Transverse colon (tissue), 3 donors: ENCODE data around the gene ID3.

ENCODE experiments used
- CTCF ChIP-seq, 5 experiments: fragments of 200-600 bp in 3 of 5; fragments of 450-650 bp in 2 of 5; sonication (generic) in 3 of 5; IDR thresholded peaks; 1 replicate in 2 of 5; 2 replicates in 3 of 5; pipeline ENCODE4 v1.5.1; 2016 to 2017; ENCODE audit warnings: antibody characterized with exemption in 5 of 5, inconsistent platforms in 3 of 5, mild to moderate bottlenecking in 2 of 5, moderate library complexity in 1 of 5
- EP300 ChIP-seq: sonication (generic); formaldehyde crosslinking; IDR thresholded peaks from one replicate; pipeline ENCODE4 v1.6.1; 2017; ENCODE audit warnings: antibody characterized with exemption, low read depth

DNA sequence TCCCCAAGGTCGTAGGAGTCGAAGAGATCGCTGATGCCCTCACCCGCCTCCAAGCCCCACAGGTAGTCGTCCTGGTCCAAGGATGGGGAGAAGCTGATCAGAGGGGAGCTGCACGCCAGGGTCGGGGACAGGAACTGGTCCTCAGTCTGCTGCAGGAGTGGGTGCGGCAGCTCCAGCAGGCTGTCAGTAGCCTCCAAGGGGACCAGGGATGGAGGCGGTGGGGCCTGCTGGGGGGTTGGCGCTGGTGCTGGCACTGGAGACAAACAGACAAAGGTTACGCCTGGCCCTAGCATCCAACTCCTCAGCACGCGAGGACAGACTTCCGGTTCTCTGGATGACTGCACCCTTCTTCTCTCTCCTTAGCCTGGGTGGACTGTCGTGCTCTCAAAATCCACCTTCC lies 49.4 kb downstream of the ID3 start:
- TF ChIP-seq EP300 (no peak), CTCF (IDR thresholded peaks at IDR 0.05) (no peak)
